Upper lobe of left lung (tissue), 6 donors: ENCODE measurements around the gene LAMB1. TPM values are rescaled to one million over a fixed set of nuclear protein-coding genes. Genes with fewer than 3 reads are reported as not detected.
A peak's percentile ranks its signal among the peaks of the same experiment; 100 is the strongest.

ENCODE experiments used
- ATAC-seq, 2 donors: fragments of 200-7000 bp; cut with Tn5 transposase; one replicate each; pipeline ENCODE4 v1.9.1; 2022; ENCODE audit warnings: mild to moderate bottlenecking in 2 of 2, moderate library complexity in 2 of 2; ENCODE audit not compliant: low FRiP score in 2 of 2
- DNase-seq, 2 donors: peaks; one replicate each; pipeline ENCODE4 v3.0.0-alpha.2; 2019 to 2020
- H3K27ac ChIP-seq, 4 donors: fragments of 200-600 bp; sonication (generic); one replicate each; pipeline ENCODE4 v1.5.1; 2016 to 2019
- H3K27me3 ChIP-seq, 4 donors: fragments of 200-600 bp; sonication (generic); one replicate each; pipeline ENCODE4 v1.5.1; 2017 to 2019
- H3K36me3 ChIP-seq, 4 donors: fragments of 200-600 bp; sonication (generic); one replicate each; pipeline ENCODE4 v1.5.1; 2016 to 2019
- H3K4me1 ChIP-seq, 4 donors: fragments of 200-600 bp; sonication (generic); one replicate each; pipeline ENCODE4 v1.5.1; 2018 to 2019
- H3K4me3 ChIP-seq, 4 donors: fragments of 200-600 bp; sonication (generic); one replicate each; pipeline ENCODE4 v1.5.1; 2017 to 2019; ENCODE audit warnings: mild to moderate bottlenecking in 2 of 4, moderate library complexity in 1 of 4
- H3K9me3 ChIP-seq, 4 donors: fragments of 200-600 bp; sonication (generic); one replicate each; pipeline ENCODE4 v1.5.1; 2018 to 2019
- EP300 ChIP-seq, 4 donors: sonication (generic); formaldehyde crosslinking; IDR thresholded peaks; one replicate each; pipeline ENCODE4 v1.5.1; 2017; ENCODE audit warnings: antibody characterized with exemption in 4 of 4, control low read depth in 2 of 4
- POLR2A ChIP-seq, 4 donors: fragments of 450-650 bp; IDR thresholded peaks; one replicate each; pipeline ENCODE4 v1.5.1; 2016 to 2017; ENCODE audit warnings: antibody characterized with exemption in 4 of 4, mild to moderate bottlenecking in 2 of 4
- POLR2AphosphoS5 ChIP-seq, 2 donors: sonication (generic); formaldehyde crosslinking; IDR thresholded peaks; one replicate each; pipeline ENCODE4 v1.5.1; 2017; ENCODE audit warnings: antibody characterized with exemption in 2 of 2
- WGBS, 2 donors: methylation state at CpG; one replicate each; pipeline ENCODE4 v1.1.5; 2017 to 2018; 5-methylcytosine and 5-hydroxymethylcytosine counted together
- total RNA-seq, 6 donors: library from RNA; depleted of rRNA in 4 of 6; stranded (reverse); fragments of >200 nt in 4 of 6; gene quantifications; one replicate each; pipeline versions ENCODE4 v1.1.0 to v1.2.1, GENCODE V29; 2016 to 2021
- TF ChIP-seq, protein P1 (sequence below), 6 experiments: fragments of 450-650 bp in 4 of 6; fragments of 200-600 bp in 2 of 6; sonication (generic) in 2 of 6; IDR thresholded peaks; one replicate each; pipeline ENCODE4 v1.5.1; 2016 to 2019; ENCODE audit warnings: antibody characterized with exemption in 6 of 6
- donor health status: DM: no; HTN: no; CAD: no; lungs with moderate emphysema.
- donor health status: DM: no; HTN: yes; CAD: no; lungs with severe emphysema.

The LAMB1 gene
- total RNA-seq, 6 donors from 2014 or later = 100 to 443 (median 135) TPM

DNA sequence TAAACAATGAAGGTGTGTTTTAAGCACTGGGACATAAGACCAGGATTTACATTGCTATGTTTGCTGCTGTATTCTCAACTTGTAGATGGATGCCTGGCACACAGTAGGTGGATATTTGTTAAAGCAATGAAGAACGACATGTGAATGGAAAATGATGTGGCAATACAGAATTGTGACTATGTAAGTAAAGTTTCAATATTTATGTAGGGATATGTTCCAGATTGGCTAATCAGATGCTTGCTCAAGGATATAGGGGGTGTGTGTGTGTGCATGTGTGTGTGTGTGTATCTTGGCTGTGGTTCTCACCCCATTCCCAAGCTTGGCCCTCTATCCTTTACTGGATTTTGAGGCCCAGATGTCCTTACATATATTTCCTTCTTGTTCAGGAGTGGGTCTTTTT, 42.7 kb upstream of the LAMB1 start:
- no peak overlapping the region for H3K27ac ChIP-seq
- ATAC-seq (no peak), DNase-seq (no peak)
- H3K4me1 ChIP-seq = no peaks in the 10 kb centered on the region
- TF ChIP-seq EP300 (IDR thresholded peaks at IDR 0.05) (no peak), POLR2A (IDR thresholded peaks at IDR 0.05) (no peak), POLR2AphosphoS5 (IDR thresholded peaks at IDR 0.05) (no peak)
- TF ChIP-seq, protein P1, sequence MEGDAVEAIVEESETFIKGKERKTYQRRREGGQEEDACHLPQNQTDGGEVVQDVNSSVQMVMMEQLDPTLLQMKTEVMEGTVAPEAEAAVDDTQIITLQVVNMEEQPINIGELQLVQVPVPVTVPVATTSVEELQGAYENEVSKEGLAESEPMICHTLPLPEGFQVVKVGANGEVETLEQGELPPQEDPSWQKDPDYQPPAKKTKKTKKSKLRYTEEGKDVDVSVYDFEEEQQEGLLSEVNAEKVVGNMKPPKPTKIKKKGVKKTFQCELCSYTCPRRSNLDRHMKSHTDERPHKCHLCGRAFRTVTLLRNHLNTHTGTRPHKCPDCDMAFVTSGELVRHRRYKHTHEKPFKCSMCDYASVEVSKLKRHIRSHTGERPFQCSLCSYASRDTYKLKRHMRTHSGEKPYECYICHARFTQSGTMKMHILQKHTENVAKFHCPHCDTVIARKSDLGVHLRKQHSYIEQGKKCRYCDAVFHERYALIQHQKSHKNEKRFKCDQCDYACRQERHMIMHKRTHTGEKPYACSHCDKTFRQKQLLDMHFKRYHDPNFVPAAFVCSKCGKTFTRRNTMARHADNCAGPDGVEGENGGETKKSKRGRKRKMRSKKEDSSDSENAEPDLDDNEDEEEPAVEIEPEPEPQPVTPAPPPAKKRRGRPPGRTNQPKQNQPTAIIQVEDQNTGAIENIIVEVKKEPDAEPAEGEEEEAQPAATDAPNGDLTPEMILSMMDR (IDR thresholded peaks at IDR 0.05) = no peak
- no peak overlapping the region for H3K4me3 ChIP-seq
- 44 to 58% methylated on average over 1 of the region's 1 CpG for WGBS, 2 donors
- no peaks in the 10 kb centered on the region for H3K27me3 ChIP-seq
- H3K36me3 ChIP-seq = no peaks in the 10 kb centered on the region
- H3K9me3 ChIP-seq = no peaks in the 10 kb centered on the region

DNA sequence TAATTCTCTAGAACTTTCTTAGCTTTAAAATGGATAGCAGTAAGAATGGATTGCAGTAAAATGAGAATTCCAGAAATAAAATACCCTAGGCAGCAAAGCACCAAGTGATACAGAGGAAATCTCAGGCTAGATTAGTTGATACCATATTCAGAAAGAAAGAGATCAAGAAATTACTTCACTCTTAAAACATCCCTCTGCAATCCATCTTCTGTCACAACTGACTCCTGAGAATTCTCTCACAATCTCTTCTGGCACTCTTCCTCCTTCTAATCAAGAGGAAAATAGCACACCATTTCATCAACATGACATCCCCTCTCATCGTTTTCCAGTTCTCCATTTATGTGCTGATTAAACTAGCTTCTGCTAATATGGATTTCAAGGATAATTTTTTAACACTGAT, 42.2 kb upstream of the LAMB1 start:
- Histone ChIP-seq H3K36me3 (no peaks in the 10 kb centered on the region), H3K4me1 (no peaks in the 10 kb centered on the region), H3K9me3 (no peaks in the 10 kb centered on the region), H3K4me3 (no peak overlapping the region), H3K27ac (no peak overlapping the region), H3K27me3 (no peaks in the 10 kb centered on the region)
- DNase-seq (no peak), ATAC-seq (peak in 1 of 2 donors; percentile 89)
- TF ChIP-seq EP300 (IDR thresholded peaks at IDR 0.05) (no peak), POLR2A (IDR thresholded peaks at IDR 0.05) (no peak), POLR2AphosphoS5 (IDR thresholded peaks at IDR 0.05) (no peak)
- TF ChIP-seq, protein P1 (IDR thresholded peaks at IDR 0.05) = no peak
- 0% methylated on average over 1 of the region's 1 CpG for WGBS, 2 donors

DNA sequence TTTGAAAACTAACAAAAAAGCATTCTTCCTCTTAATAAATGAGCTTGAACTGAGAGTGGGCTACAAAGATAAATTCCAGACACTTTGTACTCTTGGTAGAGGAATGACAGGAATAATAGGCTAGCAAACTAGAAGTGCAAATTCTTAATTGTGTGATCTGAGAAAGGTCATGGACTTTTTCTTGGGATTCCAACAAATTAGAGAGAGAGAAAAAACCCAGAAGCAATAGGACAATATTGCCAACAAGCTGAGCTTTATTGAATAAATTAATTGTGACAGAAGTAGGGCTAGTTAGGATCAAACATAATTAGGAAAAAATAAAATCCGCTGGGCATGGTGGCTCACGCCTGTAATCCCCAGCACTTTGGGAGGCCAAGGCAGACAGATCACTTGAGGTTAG, 41.4 kb upstream of the LAMB1 start:
- Histone ChIP-seq H3K4me1 (no peaks in the 10 kb centered on the region), H3K9me3 (no peaks in the 10 kb centered on the region), H3K4me3 (no peak overlapping the region), H3K36me3 (no peaks in the 10 kb centered on the region), H3K27me3 (no peaks in the 10 kb centered on the region), H3K27ac (peak overlapping the region in 1 of 4 donors; percentile 32)
- TF ChIP-seq EP300 (IDR thresholded peaks at IDR 0.05) (no peak), POLR2AphosphoS5 (IDR thresholded peaks at IDR 0.05) (no peak), POLR2A (IDR thresholded peaks at IDR 0.05) (no peak)
- TF ChIP-seq, protein P1 (IDR thresholded peaks at IDR 0.05) = no peak
- DNase-seq (no peak), ATAC-seq (no peak)
- 89 to 90% methylated on average over 2 of the region's 2 CpGs for WGBS, 2 donors

- DNase-seq = no peak
- Histone ChIP-seq H3K9me3 (no peaks in the 10 kb centered on the region), H3K27ac (no peak overlapping the region), H3K4me1 (no peaks in the 10 kb centered on the region), H3K36me3 (no peaks in the 10 kb centered on the region), H3K27me3 (no peaks in the 10 kb centered on the region), H3K4me3 (no peak overlapping the region)
- TF ChIP-seq, protein P1 (IDR thresholded peaks at IDR 0.05) = no peak
- TF ChIP-seq EP300 (IDR thresholded peaks at IDR 0.05) = no peak
- no peak for TF ChIP-seq POLR2AphosphoS5 (IDR thresholded peaks at IDR 0.05)
- TF ChIP-seq POLR2A (IDR thresholded peaks at IDR 0.05) = no peak
- ATAC-seq = no peak
Observed at GRCh38 chr7:108038986-108039385, 36.0 kb upstream of the LAMB1 start.

GRCh38 chr7:108037741-108038140, 34.8 kb upstream of the LAMB1 start:
- TF ChIP-seq, protein P1 (IDR thresholded peaks at IDR 0.05) = no peak
- TF ChIP-seq POLR2A (IDR thresholded peaks at IDR 0.05) (no peak), EP300 (IDR thresholded peaks at IDR 0.05) (no peak), POLR2AphosphoS5 (IDR thresholded peaks at IDR 0.05) (no peak)
- DNase-seq = no peak
- Histone ChIP-seq H3K36me3 (no peaks in the 10 kb centered on the region), H3K27ac (no peak overlapping the region), H3K4me1 (no peaks in the 10 kb centered on the region), H3K27me3 (no peaks in the 10 kb centered on the region), H3K9me3 (no peaks in the 10 kb centered on the region), H3K4me3 (no peak overlapping the region)
- ATAC-seq = no peak
- WGBS, 2 donors = 67 to 74% methylated on average over 1 of the region's 1 CpG
